Small intestine (tissue), 7 donors: ENCODE measurements around the gene DOCK2. TPM values are rescaled to one million over a fixed set of nuclear protein-coding genes. Genes with fewer than 3 reads are reported as not detected.

Source experiments
- DNase-seq, 2 donors: peaks; one replicate each; pipeline versions ENCODE4 v3.0.0 to v3.0.0-alpha.2; 2013
- FAIRE-seq: peaks from 2 replicates; lab custom pipeline; 2012; peaks lifted over from hg19 to GRCh38; lab: Jason Lieb, UNC
- H3K27ac ChIP-seq, 3 donors: one replicate each; pipeline ENCODE4 v1.5.1; 2013; ENCODE audit warnings: low read length in 2 of 3, mild to moderate bottlenecking in 2 of 3, control low read depth in 1 of 3, inconsistent platforms in 1 of 3, low read depth in 1 of 3, moderate library complexity in 1 of 3
- H3K27me3 ChIP-seq, 3 donors: one replicate each; pipeline ENCODE4 v1.6.1; 2013; ENCODE audit warnings: low read length in 3 of 3, inconsistent platforms in 1 of 3; ENCODE audit not compliant: control insufficient read depth in 3 of 3, insufficient read depth in 3 of 3
- H3K36me3 ChIP-seq, 3 donors: one replicate each; pipeline ENCODE4 v1.6.1; 2013; ENCODE audit warnings: low read length in 3 of 3, inconsistent platforms in 1 of 3, low read depth in 1 of 3, mild to moderate bottlenecking in 1 of 3, moderate library complexity in 1 of 3; ENCODE audit not compliant: control insufficient read depth in 3 of 3, insufficient read depth in 2 of 3
- H3K4me1 ChIP-seq, 3 donors: one replicate each; pipeline ENCODE4 v1.6.1; 2013; ENCODE audit warnings: low read length in 2 of 3, inconsistent platforms in 1 of 3, low read depth in 1 of 3, mild to moderate bottlenecking in 1 of 3, moderate library complexity in 1 of 3; ENCODE audit not compliant: control insufficient read depth in 3 of 3, insufficient read depth in 2 of 3
- H3K4me3 ChIP-seq, 3 donors: one replicate each; pipeline ENCODE4 v1.5.1; 2013; ENCODE audit warnings: low read length in 3 of 3, control low read depth in 1 of 3, inconsistent platforms in 1 of 3, low read depth in 1 of 3, mild to moderate bottlenecking in 1 of 3, moderate library complexity in 1 of 3
- H3K9me3 ChIP-seq, 2 donors: one replicate each; pipeline ENCODE4 v1.6.1; 2013; ENCODE audit warnings: low read depth in 1 of 2, low read length in 1 of 2; ENCODE audit not compliant: control insufficient read depth in 2 of 2, insufficient read depth in 1 of 2
- WGBS, 3 donors: extraction: QIAGEN DNeasy Blood & Tissue Kit; methylation state at CpG; one replicate each; pipeline ENCODE4 v1.1.7; 2013; 5-methylcytosine and 5-hydroxymethylcytosine counted together
- polyA plus RNA-seq, 4 donors: library from polyadenylated mRNA; stranded (reverse) in 3 of 4; unstranded in 1 of 4; fragments of 200-250 nt in 3 of 4; fragments of 120-200 nt in 1 of 4; gene quantifications; one replicate each; pipeline versions ENCODE4 v1.2.1 to v1.2.3, GENCODE V29; 2013
- donor health status: healthy with polysubstance abuse.
- donor health status: control.
- donor health status: control.
- donor health status: Bipolar disorder and iron deficiency.
- donor health status: healthy.

The DOCK2 gene
- polyA plus RNA-seq, 4 donors, result 1.3 to 5.9 (median 3.0) TPM

DNA sequence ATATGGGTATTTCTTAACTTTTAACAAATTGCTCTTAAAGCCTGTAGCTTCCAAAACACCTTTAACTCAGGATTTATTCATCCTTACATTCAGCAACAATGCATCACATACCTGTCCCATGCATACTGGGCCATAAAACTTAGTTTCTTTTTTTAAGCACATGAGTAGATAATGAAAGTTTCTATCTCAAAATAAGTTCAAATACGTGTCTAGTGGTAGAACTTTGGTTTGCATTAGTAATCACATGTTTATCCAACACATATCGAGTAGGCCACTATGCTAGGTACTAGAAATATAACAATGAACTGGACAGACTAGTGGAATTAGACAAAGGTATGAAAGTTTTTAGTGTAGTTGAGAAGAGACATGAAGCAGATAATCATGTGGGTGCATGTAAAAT is 99.6 kb downstream of the DOCK2 start:
- Histone ChIP-seq H3K27ac (no peak overlapping the region), H3K9me3 (no peaks in the 10 kb centered on the region), H3K4me1 (no peaks in the 10 kb centered on the region), H3K36me3 (no peaks in the 10 kb centered on the region), H3K4me3 (no peak overlapping the region), H3K27me3 (no peaks in the 10 kb centered on the region)
- FAIRE-seq (no peak), DNase-seq (no peak)
- 57 to 79% (median 65%) methylated on average over 2 of the region's 2 CpGs for WGBS, 3 donors

DNA sequence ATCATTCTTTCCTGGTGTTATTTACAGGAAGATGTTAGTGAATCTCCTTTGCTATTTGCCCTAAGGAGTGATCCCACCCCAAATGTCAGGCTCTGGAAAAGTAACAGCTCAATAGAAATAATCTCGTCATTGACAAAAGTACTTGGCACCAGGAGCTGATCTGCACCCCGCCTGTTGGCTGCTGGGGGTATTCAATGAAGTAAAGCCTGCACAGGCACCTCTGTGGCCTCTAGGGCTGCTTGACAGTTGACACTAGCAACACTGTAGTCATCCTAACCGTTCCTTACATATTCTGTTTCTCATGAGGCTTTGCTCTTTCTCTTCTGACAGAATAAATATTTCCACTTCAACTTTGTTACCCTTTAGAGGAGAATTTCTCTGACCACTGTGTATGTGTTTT is 103.4 kb downstream of the DOCK2 start:
- Histone ChIP-seq H3K4me3 (no peak overlapping the region), H3K27ac (no peak overlapping the region), H3K27me3 (no peaks in the 10 kb centered on the region), H3K4me1 (no peaks in the 10 kb centered on the region), H3K36me3 (no peaks in the 10 kb centered on the region), H3K9me3 (no peaks in the 10 kb centered on the region)
- no peak for DNase-seq
- no peak for FAIRE-seq
- 69 to 76% (median 74%) methylated on average over 3 of the region's 3 CpGs for WGBS, 3 donors

DNA sequence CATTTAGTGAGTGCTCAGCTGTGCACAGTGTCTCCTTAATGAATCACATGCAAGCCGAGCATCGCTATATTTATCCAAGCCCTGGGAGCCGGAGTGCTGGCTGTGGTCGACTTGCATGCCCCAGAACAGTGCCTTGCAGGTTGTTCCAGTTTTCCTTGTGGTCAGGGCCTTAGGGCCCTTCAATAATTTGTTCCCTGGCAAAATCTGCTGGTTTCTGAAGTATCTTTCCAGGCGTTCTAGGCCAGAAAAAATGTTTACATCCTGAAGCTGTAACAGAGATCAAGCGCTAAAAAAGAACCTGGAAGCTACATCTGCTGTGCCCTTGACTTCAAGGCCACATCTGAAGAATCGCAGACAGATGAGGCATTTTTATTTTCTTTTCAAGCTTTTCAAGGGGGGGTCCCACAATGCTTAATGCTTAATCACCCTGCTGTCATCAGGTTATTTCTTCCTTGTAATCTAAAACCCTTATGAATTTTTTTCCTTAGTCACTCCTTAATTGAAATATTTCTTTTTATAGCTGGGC is 105.8 kb downstream of the DOCK2 start:
- H3K36me3 ChIP-seq, result no peaks in the 10 kb centered on the region
- WGBS, 3 donors, result 77 to 83% (median 80%) methylated on average over 7 of the region's 7 CpGs
- H3K4me3 ChIP-seq, result no peak overlapping the region
- no peak overlapping the region for H3K27ac ChIP-seq
- no peaks in the 10 kb centered on the region for H3K27me3 ChIP-seq
- no peaks in the 10 kb centered on the region for H3K4me1 ChIP-seq
- DNase-seq (no peak), FAIRE-seq (no peak)
- H3K9me3 ChIP-seq, result no peaks in the 10 kb centered on the region

DNA sequence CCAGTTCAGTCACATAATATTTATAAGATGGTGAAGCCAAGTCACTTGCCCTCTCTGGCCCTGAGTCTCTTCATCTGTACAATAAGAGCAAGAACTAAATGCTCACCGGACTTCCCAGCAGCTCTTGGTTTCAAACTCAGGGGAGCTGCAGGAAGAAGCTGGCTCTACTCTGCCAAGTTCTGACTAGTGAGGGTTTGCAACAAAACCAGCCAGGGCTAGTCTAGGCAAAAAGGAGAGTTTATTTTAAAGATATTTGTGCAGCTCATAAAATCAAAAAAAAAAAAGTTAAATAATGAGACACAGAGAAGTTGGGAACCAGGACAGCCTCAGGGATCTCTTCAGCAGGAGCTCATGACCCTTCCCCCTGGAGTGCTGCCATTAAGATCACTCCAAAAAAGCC is 107.3 kb downstream of the DOCK2 start:
- DNase-seq, result no peak
- H3K4me1 ChIP-seq, result no peaks in the 10 kb centered on the region
- no peak for FAIRE-seq
- H3K36me3 ChIP-seq, result no peaks in the 10 kb centered on the region
- 72 to 93% (median 86%) methylated on average over 1 of the region's 1 CpG for WGBS, 3 donors
- H3K9me3 ChIP-seq, result no peaks in the 10 kb centered on the region
- H3K27me3 ChIP-seq, result no peaks in the 10 kb centered on the region
- no peak overlapping the region for H3K27ac ChIP-seq
- H3K4me3 ChIP-seq, result no peak overlapping the region

DNA sequence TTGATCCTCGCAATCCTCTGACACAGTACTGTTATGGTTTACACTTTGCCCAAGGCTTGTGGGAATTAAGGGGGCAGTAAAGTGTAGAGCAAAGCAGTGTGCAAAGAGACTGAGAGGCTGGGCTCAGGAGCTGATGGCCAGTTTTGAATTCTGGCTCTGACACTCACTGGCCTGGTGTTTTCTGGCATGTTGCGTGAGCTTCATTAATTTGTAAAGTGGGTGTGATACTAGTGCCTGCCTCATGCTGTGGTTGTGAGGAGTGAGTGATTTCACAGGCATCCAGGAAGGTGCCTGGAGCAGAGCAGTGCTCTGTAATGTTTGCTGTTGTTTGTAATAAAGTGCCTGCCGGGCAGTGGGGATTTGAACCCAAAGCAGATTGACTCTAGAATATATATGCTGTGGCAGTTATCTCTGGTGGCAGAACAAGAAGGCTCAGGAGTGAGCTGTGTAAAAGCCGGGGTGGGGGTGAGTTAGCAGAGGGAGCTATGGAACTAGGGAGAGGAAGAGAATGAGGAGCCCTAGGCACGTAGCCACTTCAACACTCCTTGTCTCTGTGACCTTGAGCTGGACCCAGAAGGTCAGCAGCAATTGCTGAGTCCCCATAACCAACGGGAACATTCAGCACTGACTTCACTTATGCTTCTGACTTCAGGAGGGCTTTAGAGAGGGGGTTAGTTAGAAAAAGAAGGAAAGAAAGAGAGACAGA is 108.5 kb downstream of the DOCK2 start:
- no peaks in the 10 kb centered on the region for H3K4me1 ChIP-seq
- no peaks in the 10 kb centered on the region for H3K9me3 ChIP-seq
- WGBS, 3 donors, result 64 to 79% (median 71%) methylated on average over 6 of the region's 6 CpGs
- H3K27ac ChIP-seq, result no peak overlapping the region
- no peak overlapping the region for H3K4me3 ChIP-seq
- FAIRE-seq (no peak), DNase-seq (no peak)
- no peaks in the 10 kb centered on the region for H3K36me3 ChIP-seq
- no peaks in the 10 kb centered on the region for H3K27me3 ChIP-seq

DNA sequence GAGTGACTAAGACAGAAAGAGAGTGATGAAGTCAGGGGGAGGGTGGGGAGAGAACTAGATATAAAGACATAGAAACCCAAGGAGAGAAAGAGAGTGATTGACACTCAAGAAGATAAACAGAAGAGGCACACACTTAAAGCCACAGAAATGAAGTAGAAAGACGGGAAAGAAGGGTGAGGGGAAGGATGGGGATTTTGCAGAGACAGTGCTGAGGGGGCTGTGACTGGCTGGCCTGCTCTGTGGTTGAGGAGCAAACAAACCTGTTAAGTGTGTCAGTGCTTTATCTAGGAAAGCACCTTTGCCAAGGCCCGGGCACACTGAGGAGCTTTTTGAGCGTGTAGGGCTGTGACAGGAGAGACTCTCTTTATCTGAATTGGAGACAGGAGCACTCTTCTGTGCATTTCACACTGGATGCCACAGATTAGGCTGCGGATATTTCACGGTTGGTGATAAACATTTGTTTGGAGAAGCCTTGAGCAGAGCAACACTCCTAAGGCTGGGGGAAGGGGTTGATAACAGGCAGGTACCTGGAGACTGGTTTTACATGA is 109.1 kb downstream of the DOCK2 start:
- FAIRE-seq (no peak), DNase-seq (no peak)
- no peaks in the 10 kb centered on the region for H3K36me3 ChIP-seq
- H3K27me3 ChIP-seq, result no peaks in the 10 kb centered on the region
- H3K4me1 ChIP-seq, result no peaks in the 10 kb centered on the region
- no peak overlapping the region for H3K27ac ChIP-seq
- H3K9me3 ChIP-seq, result no peaks in the 10 kb centered on the region
- 33 to 58% (median 42%) methylated on average over 5 of the region's 5 CpGs for WGBS, 3 donors
- no peak overlapping the region for H3K4me3 ChIP-seq

DNA sequence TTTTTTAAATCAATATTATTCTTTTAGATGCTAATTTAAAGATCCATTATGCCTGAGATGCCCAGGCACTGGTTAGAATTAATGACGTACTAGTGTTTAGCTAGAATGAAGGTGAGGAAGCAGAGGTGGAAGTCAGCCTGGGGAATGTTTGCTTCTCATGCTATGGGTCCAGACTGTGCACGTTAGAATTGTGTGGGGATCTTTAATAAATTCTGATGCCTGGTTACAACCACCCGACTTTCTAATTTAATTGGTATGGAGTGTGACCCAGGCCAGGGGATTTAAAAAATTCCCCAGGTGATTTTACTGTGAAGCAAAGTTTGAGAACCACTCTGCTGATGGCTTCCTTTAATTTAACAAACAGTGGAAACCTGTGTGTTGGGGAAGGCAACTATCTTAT is 111.1 kb downstream of the DOCK2 start:
- Histone ChIP-seq H3K9me3 (no peaks in the 10 kb centered on the region), H3K27me3 (no peaks in the 10 kb centered on the region), H3K27ac (no peak overlapping the region), H3K4me3 (no peak overlapping the region), H3K4me1 (no peaks in the 10 kb centered on the region), H3K36me3 (no peaks in the 10 kb centered on the region)
- 45 to 71% (median 58%) methylated on average over 3 of the region's 3 CpGs for WGBS, 3 donors
- no peak for DNase-seq
- no peak for FAIRE-seq

DNA sequence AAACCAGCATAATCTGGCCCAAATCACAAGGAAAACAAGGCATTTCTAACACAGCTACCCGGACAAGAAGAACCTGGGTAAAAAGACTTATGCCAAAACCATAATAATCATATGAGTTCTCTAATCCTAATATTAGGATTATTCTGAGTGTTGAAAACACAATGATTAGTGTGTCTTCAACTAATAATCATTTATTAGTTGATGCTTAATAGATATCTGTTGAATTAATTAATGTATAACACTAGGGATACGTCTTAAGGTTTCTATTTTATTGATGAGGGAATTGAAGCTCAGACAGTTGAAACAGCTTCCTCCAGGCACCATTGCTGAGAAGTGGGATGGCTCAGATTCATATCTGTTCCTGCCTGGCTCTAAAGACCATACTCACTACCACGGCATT is 112.2 kb downstream of the DOCK2 start:
- no peak overlapping the region for H3K4me3 ChIP-seq
- no peaks in the 10 kb centered on the region for H3K27me3 ChIP-seq
- H3K27ac ChIP-seq, result no peak overlapping the region
- DNase-seq (no peak), FAIRE-seq (no peak)
- no peaks in the 10 kb centered on the region for H3K36me3 ChIP-seq
- 86 to 89% (median 88%) methylated on average over 3 of the region's 3 CpGs for WGBS, 3 donors
- no peaks in the 10 kb centered on the region for H3K4me1 ChIP-seq
- no peaks in the 10 kb centered on the region for H3K9me3 ChIP-seq
